AG10803 (cell line): ENCODE results near the gene DIAPH2.

Source experiments
- DNase-seq: peaks from one replicate; pipeline ENCODE4 v3.0.0; 2010; ENCODE audit warnings: low read depth
- H3K4me3 ChIP-seq: 2 replicates; pipeline ENCODE4 v1.5.1; 2011; ENCODE audit warnings: mild to moderate bottlenecking, low read length, control low read depth
- CTCF ChIP-seq: conservative IDR thresholded peaks from 2 replicates; pipeline ENCODE4 v1.5.1; 2011; ENCODE audit warnings: mild to moderate bottlenecking, low read length, control low read depth, inconsistent platforms

Gene DIAPH2

GRCh38 chrX:96684339-96685209, at the start of gene DIAPH2:
Gene DIAPH2, plus strand, starts transcription at chrX:96684842.
- H3K4me3 ChIP-seq, result peak within 1 kb of the TSS; percentile 72
- peak; percentile 23; the same call in 1 of the 2 replicates for TF ChIP-seq CTCF
- DNase-seq, result peak; percentile 76

GRCh38 chrX:96650023-96650422, 34.6 kb upstream of the DIAPH2 start:
- DNase-seq, result no peak
- H3K4me3 ChIP-seq, result no peak overlapping the region
- TF ChIP-seq CTCF, result no peak

GRCh38 chrX:96655947-96656623, 28.6 kb upstream of the DIAPH2 start:
- no peak for DNase-seq
- TF ChIP-seq CTCF, result no peak
- H3K4me3 ChIP-seq, result no peak overlapping the region

- no peak for DNase-seq
- no peak overlapping the region for H3K4me3 ChIP-seq
- TF ChIP-seq CTCF, result no peak
Observed at GRCh38 chrX:96682516-96682915, 2.1 kb upstream of the DIAPH2 start.

GRCh38 chrX:96683997-96684338, 674 bp upstream of the DIAPH2 start:
- no peak for DNase-seq
- no peak for TF ChIP-seq CTCF
- H3K4me3 ChIP-seq, result peak overlapping the region; percentile 72

- TF ChIP-seq CTCF, result no peak
- peak; percentile 28 for DNase-seq
Observed at GRCh38 chrX:96685210-96686099, 813 bp downstream of the DIAPH2 start.

More at GRCh38 chrX:96685210-96686099, 813 bp downstream of the DIAPH2 start:
- H3K4me3 ChIP-seq, result peak overlapping the region; percentile 72
